H1 (cell line): ENCODE data around the gene RIGI. TPM values are rescaled to one million over a fixed set of nuclear protein-coding genes. Genes with fewer than 3 reads are reported as not detected.

Experiments
- CTCF ChIA-PET: fragments of 300-600 bp; sonication (Branson Sonifier 250); formaldehyde crosslinking; loops from one replicate; lab custom pipeline; 2021; ENCODE audit not compliant: partially characterized antibody; lab: Charles Lee
- POLR2A ChIA-PET: fragments of 300-600 bp; sonication (Branson Sonifier 250); formaldehyde crosslinking; loops from one replicate; lab custom pipeline; 2021; ENCODE audit warnings: inconsistent platforms; ENCODE audit not compliant: partially characterized antibody; lab: Charles Lee
- DNase-seq, 2 experiments: peaks; one replicate each; pipeline versions ENCODE4 v3.0.0 to v3.0.0-alpha.2; 2010 to 2022; ENCODE audit warnings: low spot score in 2 of 2, low read depth in 1 of 2, mixed read lengths in 1 of 2
- FAIRE-seq: peaks from 2 replicates; lab custom pipeline; 2011; peaks lifted over from hg19 to GRCh38; lab: Jason Lieb, UNC
- H2AFZ ChIP-seq: 2 replicates; pipeline ENCODE4 v1.8.1; 2012; ENCODE audit warnings: low read length, inconsistent platforms
- H2AK5ac ChIP-seq: 2 replicates; pipeline ENCODE4 v1.6.1; 2013; ENCODE audit warnings: low read depth, low read length
- H2BK120ac ChIP-seq: replicated peaks from 2 replicates; pipeline ENCODE3; 2013; ENCODE audit warnings: low read depth, low read length, inconsistent platforms
- H2BK12ac ChIP-seq: 2 replicates; pipeline ENCODE4 v1.6.1; 2013; ENCODE audit warnings: low read depth, low read length
- H2BK15ac ChIP-seq: 2 replicates; pipeline ENCODE4 v1.6.1; 2013; ENCODE audit warnings: low read length
- H2BK20ac ChIP-seq: 2 replicates; pipeline ENCODE4 v1.6.1; 2013; ENCODE audit warnings: low read length
- H2BK5ac ChIP-seq: 2 replicates; pipeline ENCODE4 v1.6.1; 2013; ENCODE audit warnings: low read depth, low read length
- H3K14ac ChIP-seq: 2 replicates; pipeline ENCODE4 v1.6.1; 2013; ENCODE audit warnings: inconsistent platforms; ENCODE audit not compliant: insufficient read length
- H3K18ac ChIP-seq: 2 replicates; pipeline ENCODE4 v1.6.1; 2013; ENCODE audit warnings: low read length; ENCODE audit errors: extremely low read depth
- H3K23ac ChIP-seq: 2 replicates; pipeline ENCODE4 v1.6.1; 2013; ENCODE audit warnings: inconsistent platforms; ENCODE audit not compliant: insufficient read length
- H3K23me2 ChIP-seq: 2 replicates; pipeline ENCODE4 v1.6.1; 2013; ENCODE audit warnings: low read depth, low read length
- H3K27ac ChIP-seq: 2 replicates; pipeline ENCODE4 v1.6.1; 2011; ENCODE audit warnings: low read depth, low read length, inconsistent platforms
- H3K27me3 ChIP-seq, 4 experiments: replicated peaks in 1 of 4; 1 replicate in 1 of 4; 2 replicates in 3 of 4; pipeline versions ENCODE4 v1.6.1 to v1.8.1; 2011 to 2013; ENCODE audit warnings: low read length in 3 of 4, mild to moderate bottlenecking in 3 of 4, inconsistent platforms in 2 of 4, mixed read lengths in 2 of 4, moderate library complexity in 1 of 4; ENCODE audit not compliant: control insufficient read depth in 3 of 4, insufficient read depth in 3 of 4; ENCODE audit errors: extremely low read depth in 1 of 4
- H3K36me3 ChIP-seq, 4 experiments: 2 replicates each; pipeline versions ENCODE4 v1.6.1 to v1.8.1; 2011 to 2013; ENCODE audit warnings: mild to moderate bottlenecking in 4 of 4, low read length in 3 of 4, moderate library complexity in 2 of 4, control low read depth in 1 of 4, inconsistent platforms in 1 of 4; ENCODE audit not compliant: insufficient read depth in 4 of 4, control insufficient read depth in 2 of 4
- H3K4ac ChIP-seq: replicated peaks from 2 replicates; pipeline ENCODE3; 2013; ENCODE audit warnings: low read length, low read depth, mixed read lengths, inconsistent platforms; ENCODE audit not compliant: insufficient read length
- H3K4me1 ChIP-seq, 4 experiments: replicated peaks in 1 of 4; 1 replicate in 1 of 4; 2 replicates in 3 of 4; pipeline versions ENCODE4 v1.6.1 to v1.8.1; 2011 to 2013; ENCODE audit warnings: low read length in 3 of 4, inconsistent platforms in 2 of 4, mixed read lengths in 1 of 4; ENCODE audit not compliant: insufficient read depth in 4 of 4, control insufficient read depth in 3 of 4
- H3K4me2 ChIP-seq, 2 experiments: 2 replicates each; pipeline versions ENCODE4 v1.6.1 to v1.8.1; 2011 to 2013; ENCODE audit warnings: low read depth in 2 of 2, low read length in 2 of 2, control low read depth in 1 of 2, inconsistent platforms in 1 of 2, mild to moderate bottlenecking in 1 of 2; ENCODE audit not compliant: insufficient read depth in 1 of 2
- H3K4me3 ChIP-seq, 4 experiments: fragments of 200-600, 300-600 bp in 1 of 4; sonication (generic), shearing (Covaris generic), sonication (Bioruptor Twin) in 1 of 4; 2 replicates each; pipeline versions ENCODE4 v1.5.1 to v1.8.1; 2011 to 2016; ENCODE audit warnings: low read length in 4 of 4, low read depth in 3 of 4, control low read depth in 2 of 4, inconsistent platforms in 2 of 4, mild to moderate bottlenecking in 2 of 4, mixed read lengths in 1 of 4, moderate library complexity in 1 of 4; ENCODE audit not compliant: insufficient read depth in 2 of 4; ENCODE audit errors: extremely low read depth in 1 of 4
- H3K56ac ChIP-seq: replicated peaks from 2 replicates; pipeline ENCODE3; 2013; ENCODE audit warnings: low read depth, mild to moderate bottlenecking, mixed read lengths, low read length, inconsistent platforms; ENCODE audit not compliant: insufficient read length
- H3K79me1 ChIP-seq: 2 replicates; pipeline ENCODE4 v1.6.1; 2013; ENCODE audit warnings: low read depth, low read length, control low read depth
- H3K79me2 ChIP-seq, 2 experiments: 2 replicates each; pipeline versions ENCODE4 v1.6.1 to v1.8.1; 2012 to 2013; ENCODE audit warnings: low read length in 2 of 2, mild to moderate bottlenecking in 2 of 2, inconsistent platforms in 1 of 2; ENCODE audit not compliant: insufficient read depth in 2 of 2, control insufficient read depth in 1 of 2
- H3K9ac ChIP-seq, 4 experiments: replicated peaks in 1 of 4; 1 replicate in 1 of 4; 2 replicates in 3 of 4; pipeline versions ENCODE4 v1.6.1 to v1.8.1; 2011 to 2013; ENCODE audit warnings: low read depth in 3 of 4, low read length in 3 of 4, control low read depth in 2 of 4, mild to moderate bottlenecking in 2 of 4, moderate library complexity in 2 of 4, inconsistent platforms in 1 of 4; ENCODE audit errors: extremely low read depth in 1 of 4
- H3K9me3 ChIP-seq, 2 experiments: 2 replicates each; pipeline versions ENCODE4 v1.6.1 to v1.8.1; 2012 to 2013; ENCODE audit warnings: mild to moderate bottlenecking in 2 of 2, moderate library complexity in 2 of 2, control low read depth in 1 of 2, inconsistent platforms in 1 of 2, low read depth in 1 of 2, low read length in 1 of 2, mixed read lengths in 1 of 2; ENCODE audit not compliant: insufficient read depth in 2 of 2
- H4K20me1 ChIP-seq, 2 experiments: replicated peaks in 1 of 2; 2 replicates each; pipeline versions ENCODE3 to v1.8.1; 2011 to 2013; ENCODE audit warnings: inconsistent platforms in 2 of 2, low read length in 2 of 2, mild to moderate bottlenecking in 1 of 2; ENCODE audit not compliant: insufficient read depth in 2 of 2, control insufficient read depth in 1 of 2
- H4K5ac ChIP-seq: 2 replicates; pipeline ENCODE4 v1.6.1; 2013; ENCODE audit warnings: low read length, low read depth, mixed read lengths, inconsistent platforms; ENCODE audit not compliant: insufficient read length
- H4K8ac ChIP-seq: 2 replicates; pipeline ENCODE4 v1.8.0; 2013; ENCODE audit warnings: mild to moderate bottlenecking, moderate library complexity, low read length, inconsistent platforms; ENCODE audit not compliant: insufficient read depth; ENCODE audit errors: extremely low read depth
- H4K91ac ChIP-seq: replicated peaks from 2 replicates; pipeline ENCODE3; 2013; ENCODE audit warnings: low read length, mixed read lengths, inconsistent platforms; ENCODE audit not compliant: insufficient read length
- ASH2L ChIP-seq: fragments of 200-600, 300-600 bp; sonication (generic); IDR thresholded peaks from one replicate; pipeline ENCODE4 v1.7.1; 2017; ENCODE audit warnings: low read length
- BCL11A ChIP-seq, 2 experiments: IDR thresholded peaks; one replicate each; pipeline ENCODE4 v1.6.1; 2011; ENCODE audit warnings: low read depth in 2 of 2, low read length in 2 of 2, mild to moderate bottlenecking in 2 of 2
- EP300 ChIP-seq, 2 experiments: IDR thresholded peaks; 1 replicate in 1 of 2; 2 replicates in 1 of 2; pipeline ENCODE4 v1.6.1; 2011 to 2012; ENCODE audit warnings: low read depth in 2 of 2, low read length in 2 of 2, mild to moderate bottlenecking in 2 of 2, borderline replicate concordance in 1 of 2, inconsistent platforms in 1 of 2, moderate library complexity in 1 of 2
- KDM4A ChIP-seq: IDR thresholded peaks from one replicate; pipeline ENCODE4 v1.7.1; 2012; ENCODE audit warnings: low read depth, mild to moderate bottlenecking, moderate library complexity, low read length, inconsistent platforms; ENCODE audit not compliant: severe bottlenecking
- KDM5A ChIP-seq: fragments of 200-600 bp; IDR thresholded peaks from 2 replicates; pipeline ENCODE4 v1.7.1; 2012; ENCODE audit warnings: mild to moderate bottlenecking, low read length, inconsistent platforms, mixed read lengths
- MAFK ChIP-seq: IDR thresholded peaks from 2 replicates; pipeline ENCODE4 v1.6.1; 2012; ENCODE audit warnings: low read depth, mild to moderate bottlenecking, improper control_type of control experiment, low read length
- NRF1 ChIP-seq: IDR thresholded peaks from 2 replicates; pipeline ENCODE4 v1.6.1; 2011; ENCODE audit warnings: mild to moderate bottlenecking, low read depth, low read length, improper control_type of control experiment
- SIX5 ChIP-seq: IDR thresholded peaks from 2 replicates; pipeline ENCODE4 v1.6.1; 2011; ENCODE audit warnings: mild to moderate bottlenecking, low read depth, low read length
- TBP ChIP-seq: IDR thresholded peaks from 2 replicates; pipeline ENCODE4 v1.6.1; 2011; ENCODE audit warnings: low read depth, low read length, improper control_type of control experiment
- WGBS, 2 experiments: shearing (Covaris generic) in 1 of 2; methylation state at CpG; one replicate each; pipeline versions ENCODE4 v1.1.6 to v1.1.7; 2013 to 2015; ENCODE audit warnings: low lambda C conversion rate in 2 of 2, mixed read lengths in 2 of 2, inconsistent platforms in 1 of 2, low coverage in 1 of 2, missing lambda C conversion rate in 1 of 2; ENCODE audit not compliant: insufficient replicate concordance in 2 of 2, insufficient coverage in 1 of 2, insufficient read length in 1 of 2; ENCODE audit errors: extremely low coverage in 1 of 2, missing lambda C conversion rate in 1 of 2; 5-methylcytosine and 5-hydroxymethylcytosine counted together
- polyA plus RNA-seq, 7 experiments: library from polyadenylated mRNA; depleted of rRNA in 3 of 7; stranded (reverse) in 5 of 7; unstranded in 2 of 7; fragments of >200 nt in 5 of 7; fragments of 200-250 nt in 2 of 7; gene quantifications; 1 replicate in 5 of 7; 2 replicates in 1 of 7; 4 replicates in 1 of 7; pipeline versions ENCODE4 v1.2.1 to v1.2.3, GENCODE V29; 2011 to 2013; ENCODE audit warnings: missing spikeins in 2 of 7, mixed read lengths in 2 of 7
- total RNA-seq: library from RNA; stranded (reverse); fragmentation: NEBNext Ultra II Directional; extraction: Animal tissue kit (Norgen Biotek cat#: 25700); gene quantifications from 2 replicates; pipeline ENCODE4 v1.2.1, GENCODE V29; 2021
- TF ChIP-seq, protein P1 (sequence below): IDR thresholded peaks from 2 replicates; pipeline ENCODE4 v1.6.1; 2012; ENCODE audit warnings: low read length, inconsistent platforms

The RIGI gene
- total and polyA plus RNA-seq, 2 of the 8 experiments (the other 6 are each of a cell fraction or from before 2014, with no cell fraction given): 3.1 to 6.7 TPM

DNA sequence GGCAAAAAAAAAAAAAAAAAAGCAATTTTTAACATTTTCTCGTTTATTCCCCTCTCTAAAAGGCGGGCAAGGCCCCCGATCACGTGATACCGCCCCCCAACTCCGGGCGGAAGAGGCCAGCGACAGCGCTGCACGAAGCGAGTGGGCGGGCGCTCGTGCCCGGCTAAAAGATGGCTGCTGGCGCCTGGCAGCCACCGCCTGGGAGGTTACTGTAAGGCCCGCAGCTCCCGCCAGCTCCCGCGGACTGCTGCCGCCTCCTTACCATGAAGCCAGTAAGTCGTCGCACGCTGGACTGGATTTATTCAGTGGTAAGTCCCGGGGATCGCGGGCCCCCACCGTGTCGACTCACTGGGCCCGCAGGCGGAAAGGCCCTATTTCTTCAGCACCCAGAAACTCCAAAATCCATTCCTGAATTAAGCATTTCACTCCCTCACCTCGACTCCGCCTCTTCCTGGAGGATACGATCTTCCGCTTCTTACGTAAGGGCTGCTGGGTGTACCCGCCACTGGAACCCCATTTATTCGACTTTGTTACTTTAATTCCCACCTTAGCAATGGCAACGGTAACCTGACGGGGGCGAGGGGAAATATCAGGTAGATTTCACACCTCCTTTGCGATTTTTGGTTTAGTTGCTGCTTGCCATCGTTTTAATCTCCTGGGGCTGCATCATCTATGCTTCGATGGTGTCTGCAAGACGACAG lies 26.3 kb upstream of the RIGI start, which contains the start of the genes SMIM27 and TOPORS:
Gene SMIM27 (plus strand): TSS at position 156 of the 701 bp plus-strand sequence. CDS start 108 bp downstream, at position 264.
Gene TOPORS (minus strand): TSS at position 415 of the 701 bp plus-strand sequence. CDS start 150 bp downstream, at position 265.
- Histone ChIP-seq H4K8ac (peak within 1 kb of the TSS; percentile 100; the same call in 1 of the 2 replicates), H3K4ac (peak within 1 kb of the TSS; percentile 41), H2BK120ac (no peak within 1 kb of the TSS), H2AK5ac (peak within 1 kb of the TSS; percentile 46; the same call in 1 of the 2 replicates), H2BK15ac (no peak within 1 kb of the TSS), H3K79me1 (no peaks in the 10 kb centered on the region), H3K9me3 (no peaks in the 10 kb centered on the region), H4K5ac (peak within 1 kb of the TSS; percentile 82), H3K23me2 (peaks cover 9% of the 10 kb centered on the region), H3K79me2 (peaks cover 23 to 50% of the 10 kb centered on the region in 2 experiments), H4K91ac (peak within 1 kb of the TSS; percentile 29), H2BK5ac (peak within 1 kb of the TSS; percentile 80), H3K4me2 (peak within 1 kb of the TSS; percentile 80 to 83), H3K56ac (peak within 1 kb of the TSS; percentile 94), H3K18ac (peak within 1 kb of the TSS; percentile 57), H3K4me3 (peak within 1 kb of the TSS; percentile 80 to 97 (median 87)), H2BK20ac (no peak within 1 kb of the TSS), H2AFZ (peak within 1 kb of the TSS; percentile 17; the same call in 1 of the 2 replicates), H2BK12ac (peak within 1 kb of the TSS; percentile 71; the same call in 1 of the 2 replicates), H3K36me3 (no peaks in the 10 kb centered on the region), H3K14ac (peak within 1 kb of the TSS; percentile 63), H3K4me1 (peaks cover 0 to 3% (median 0%) of the 10 kb centered on the region in 4 experiments; a peak in 2 of 7 replicates), H3K27ac (peak within 1 kb of the TSS; percentile 97), H4K20me1 (peaks cover 11 to 15% of the 10 kb centered on the region in 2 experiments), H3K23ac (no peak within 1 kb of the TSS), H3K27me3 (no peaks in the 10 kb centered on the region), H3K9ac (peak within 1 kb of the TSS; percentile 88 to 99 (median 96))
- peak; percentile 69 to 89 for DNase-seq
- ChIA-PET CTCF (interaction anchor here (0.7 to 2.0 kb wide), 5 partner anchors 10 to 173 kb away, joined by 3 to 8 read pairs (median 4); no protein-coding TSS in a partner anchor), POLR2A (interaction anchor here (0.6 to 3.9 kb wide), 7 partner anchors 13 to 186 kb away, joined by 3 to 24 read pairs (median 5); partner anchors contain the start of genes NDUFB6 and RIGI)
- 2% methylated on average over 46 of the region's 46 CpGs; no CpG with 5 or more reads in 1 of the 2 experiments for WGBS, 2 experiments
- no peak for FAIRE-seq
- TF ChIP-seq MAFK (no peak), SIX5 (peak; percentile 53; the same call in 1 of the 2 replicates), EP300 (IDR thresholded peaks at IDR 0.05; ENCODE audit: borderline replicate concordance in 1 of 2, low read depth in 2 of 2, low read length in 2 of 2) (no peak; a peak in 1 of 3 replicates), KDM4A (no peak), TBP (peak; percentile 93), BCL11A (IDR thresholded peaks at IDR 0.05; ENCODE audit: low read depth in 2 of 2, low read length in 2 of 2) (no peak), ASH2L (peak; percentile 33), NRF1 (no peak), KDM5A (0 out of 2 replicates have a peak, but pooled peaks have one; percentile 16)
- TF ChIP-seq, protein P1, sequence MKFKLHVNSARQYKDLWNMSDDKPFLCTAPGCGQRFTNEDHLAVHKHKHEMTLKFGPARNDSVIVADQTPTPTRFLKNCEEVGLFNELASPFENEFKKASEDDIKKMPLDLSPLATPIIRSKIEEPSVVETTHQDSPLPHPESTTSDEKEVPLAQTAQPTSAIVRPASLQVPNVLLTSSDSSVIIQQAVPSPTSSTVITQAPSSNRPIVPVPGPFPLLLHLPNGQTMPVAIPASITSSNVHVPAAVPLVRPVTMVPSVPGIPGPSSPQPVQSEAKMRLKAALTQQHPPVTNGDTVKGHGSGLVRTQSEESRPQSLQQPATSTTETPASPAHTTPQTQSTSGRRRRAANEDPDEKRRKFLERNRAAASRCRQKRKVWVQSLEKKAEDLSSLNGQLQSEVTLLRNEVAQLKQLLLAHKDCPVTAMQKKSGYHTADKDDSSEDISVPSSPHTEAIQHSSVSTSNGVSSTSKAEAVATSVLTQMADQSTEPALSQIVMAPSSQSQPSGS: no peak
